ENCODE data around the gene RTEL1.

Gene RTEL1

DNA sequence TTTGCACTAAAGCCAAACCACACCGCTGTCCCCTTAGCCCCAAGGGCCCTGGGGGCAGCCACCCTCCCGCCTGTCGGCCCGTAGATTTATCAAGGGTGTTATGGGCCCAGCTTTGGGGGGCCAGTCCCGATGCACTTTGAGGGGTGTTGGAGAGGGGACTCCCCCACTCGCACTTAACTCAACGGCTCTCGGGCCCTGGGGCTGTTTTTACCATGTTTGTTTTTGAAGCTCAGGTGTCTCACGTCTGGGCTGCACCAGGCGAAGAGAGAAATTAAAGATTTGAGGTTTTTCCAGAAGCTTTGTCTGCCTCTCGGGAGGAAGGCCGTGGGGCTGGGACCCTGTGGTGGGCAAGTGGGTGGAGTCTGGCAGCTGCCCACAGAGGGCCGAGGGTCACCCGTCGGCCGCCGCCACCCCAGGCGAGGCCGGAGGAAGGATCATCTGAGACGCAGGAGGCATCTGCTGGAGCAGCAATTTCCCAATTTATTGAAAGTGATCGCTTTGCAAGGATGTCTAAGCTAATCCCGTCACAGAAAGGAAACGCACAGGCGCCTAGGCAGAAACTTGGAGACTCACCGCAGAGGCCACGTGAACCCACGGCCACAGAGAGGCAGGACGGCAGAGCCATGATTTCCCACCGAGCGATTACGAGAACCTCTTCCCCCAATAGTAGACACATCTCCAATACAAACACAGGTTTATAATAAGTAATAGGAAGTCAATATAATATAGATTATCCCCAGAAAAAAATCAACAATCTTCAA lies 85.3 kb downstream of the RTEL1 start:
- no peak for DNase-seq

DNA sequence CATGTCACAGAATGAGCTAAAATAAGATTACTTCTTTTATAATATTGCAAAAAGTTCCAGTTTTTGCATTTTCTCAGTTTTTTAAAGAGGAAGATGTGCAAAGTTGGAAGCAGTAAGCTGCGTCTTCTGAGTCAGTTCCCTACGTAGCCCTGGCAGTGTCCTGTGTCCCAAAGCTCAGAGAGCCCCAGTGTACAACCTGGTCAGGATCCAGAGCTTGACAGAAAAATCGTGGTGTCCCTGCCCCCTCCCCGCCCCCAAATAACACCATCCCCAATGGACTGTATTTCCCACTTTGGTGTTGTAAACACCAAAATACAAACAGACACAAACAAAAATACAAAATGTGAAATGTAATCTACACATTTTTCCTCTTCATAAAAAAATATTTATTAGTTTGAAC lies 86.0 kb downstream of the RTEL1 start:
- DNase-seq = no peak

DNA sequence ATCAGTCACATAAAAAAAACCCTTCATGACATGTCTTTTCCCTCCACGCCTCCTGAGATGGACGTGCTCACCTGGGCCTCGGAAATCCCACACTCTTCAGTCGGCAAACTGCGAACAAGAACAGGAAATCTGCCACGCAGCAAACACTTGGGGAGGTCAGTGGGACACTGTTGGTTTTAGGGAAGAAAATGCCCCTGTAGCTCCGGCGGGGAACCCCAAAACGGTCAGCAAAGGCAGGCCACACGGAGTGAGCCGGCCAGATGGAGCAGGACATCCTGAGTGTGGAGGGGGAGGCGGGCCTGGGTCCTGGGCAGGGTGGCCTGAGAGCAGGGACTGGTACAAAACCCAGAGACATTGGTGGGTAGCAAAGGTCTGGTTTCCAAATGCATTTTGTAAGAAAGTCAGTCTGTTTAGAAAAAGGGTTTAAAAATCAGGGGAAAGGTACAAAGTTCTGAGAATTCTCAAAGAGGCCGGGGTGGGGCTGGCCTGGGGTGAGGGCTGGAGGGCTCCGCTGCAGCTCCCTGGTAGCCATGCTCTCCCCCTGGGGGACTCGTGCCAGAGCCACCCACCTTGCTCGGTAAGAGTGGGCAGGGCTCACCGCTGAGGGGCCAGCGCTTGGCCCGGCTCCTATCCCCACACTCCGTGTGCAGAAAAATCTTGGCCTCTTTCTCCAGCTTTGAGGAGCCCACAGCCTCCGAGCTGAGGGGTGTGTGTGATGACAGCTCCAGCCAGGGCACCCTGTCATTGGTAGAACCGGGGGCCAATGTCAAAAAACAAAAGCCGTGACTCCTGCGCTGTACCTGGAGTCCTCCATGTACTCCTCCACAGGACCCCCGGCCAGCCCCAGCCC lies 86.7 kb downstream of the RTEL1 start:
- DNase-seq = no peak

DNA sequence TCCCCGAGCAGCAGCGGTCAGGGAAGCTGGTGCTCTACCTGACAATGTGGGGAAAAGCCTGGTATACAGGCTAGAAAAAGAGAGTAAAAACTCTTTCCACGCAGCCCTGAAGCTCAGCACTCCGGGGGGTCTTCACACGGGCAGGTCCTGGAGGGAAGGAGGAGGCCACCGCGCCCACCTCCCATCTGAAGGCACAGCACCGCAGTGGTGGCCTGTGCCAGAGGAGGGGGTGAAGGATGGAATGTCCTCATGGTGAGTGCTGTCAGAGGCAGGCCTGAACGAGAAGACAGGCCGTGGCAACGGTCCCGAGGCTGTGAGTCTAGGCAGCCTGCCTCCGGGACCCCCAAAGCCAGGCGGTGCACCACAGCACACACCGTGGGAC lies 87.3 kb downstream of the RTEL1 start:
- DNase-seq = no peak
